Measurements from ENCODE around the gene AIF1.

GRCh38 chr6:31660381-31661261 is 45.6 kb downstream of the AIF1 start, which contains the start of gene C6orf47:
- TF ChIP-seq CTCF (conservative IDR thresholded peaks at IDR 0.05; ENCODE audit: low read depth, low read length) (no peak), EZH2 (IDR thresholded peaks at IDR 0.05; ENCODE audit: low read length, unreplicated experiment) (no peak), EZH2phosphoT487 (IDR thresholded peaks at IDR 0.05; ENCODE audit: borderline replicate concordance, low read length) (no peak)

Data from PC-3 (cell line).